Measurements from ENCODE around the gene UTP15.

The UTP15 gene

DNA sequence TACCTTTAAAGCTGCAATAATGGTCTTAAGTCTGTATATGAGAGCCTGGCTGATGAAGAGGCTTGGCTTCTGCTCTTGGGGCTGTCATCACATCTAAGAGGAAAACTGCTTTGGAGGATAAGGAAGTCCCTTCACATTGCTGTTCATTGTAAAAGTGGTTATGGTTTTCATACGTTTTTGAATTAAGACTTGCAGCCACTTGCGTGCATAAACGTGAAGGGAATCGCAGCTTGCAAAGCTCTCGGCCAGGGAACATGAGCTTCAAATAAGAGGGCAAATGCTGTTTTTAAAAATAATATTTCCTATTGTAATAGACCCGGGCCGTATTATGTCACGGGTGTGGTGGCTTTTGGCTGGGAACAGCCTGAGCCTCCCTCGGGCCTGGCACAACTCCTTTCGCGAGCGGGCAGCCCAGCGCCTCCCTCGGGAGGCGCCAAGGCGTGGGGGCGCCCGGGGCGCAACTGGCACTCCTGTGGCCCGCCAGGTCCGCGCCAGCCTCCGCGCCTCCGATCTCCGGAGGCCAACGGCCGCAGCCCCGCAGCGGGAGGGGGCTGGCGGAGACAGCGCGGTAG lies 59.9 kb downstream of the UTP15 start:
- DNase-seq, result no peak

DNA sequence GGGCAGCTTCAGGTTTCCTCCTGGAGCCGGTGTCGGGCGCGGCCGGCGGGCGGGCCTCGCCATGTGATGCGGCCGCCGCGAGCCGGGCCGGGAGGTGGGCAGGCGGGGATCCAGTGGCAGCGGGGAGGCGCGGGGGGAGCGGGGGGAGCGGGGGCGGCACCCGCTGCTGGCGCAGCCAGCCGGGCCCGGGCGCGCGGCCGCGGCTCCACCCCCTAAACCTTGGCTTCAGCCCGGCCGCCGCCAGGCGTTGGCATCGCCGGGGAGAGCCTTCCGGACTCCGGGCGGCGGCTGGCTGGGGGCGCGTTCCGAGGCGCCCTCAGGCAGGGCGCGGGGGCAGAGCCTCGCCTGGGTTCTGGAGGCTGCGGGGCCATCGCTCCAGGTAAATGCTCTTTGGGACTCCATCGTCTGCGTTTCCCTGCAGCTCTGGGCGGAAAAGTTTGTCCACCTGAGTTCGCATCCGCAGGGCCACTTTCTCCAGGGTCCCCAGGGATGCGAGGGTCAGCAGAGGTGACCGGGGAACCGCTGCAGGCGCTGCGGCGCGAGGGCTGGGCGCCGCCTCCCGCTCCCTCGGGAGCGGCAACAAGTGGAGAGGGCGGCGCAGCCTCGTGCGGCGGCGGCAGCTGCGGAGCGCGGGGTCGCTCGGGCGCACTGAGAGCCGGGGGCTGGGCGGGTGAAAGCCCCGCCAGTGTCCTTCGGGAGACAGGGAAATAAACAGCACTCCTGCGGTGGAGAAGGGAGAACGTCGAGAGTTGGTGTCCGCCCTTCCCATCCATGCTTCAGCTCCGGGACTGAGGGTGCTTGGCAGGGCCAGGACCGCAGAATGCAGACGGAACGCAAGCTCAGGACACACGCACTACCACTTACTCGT lies 60.6 kb downstream of the UTP15 start, which contains the start of gene ARHGEF28:
Gene ARHGEF28 (plus strand): TSS at position 253 of the 868 bp plus-strand sequence. CDS start 58,656 bp downstream, outside the sequence.
- peak; percentile 25 for DNase-seq

DNA sequence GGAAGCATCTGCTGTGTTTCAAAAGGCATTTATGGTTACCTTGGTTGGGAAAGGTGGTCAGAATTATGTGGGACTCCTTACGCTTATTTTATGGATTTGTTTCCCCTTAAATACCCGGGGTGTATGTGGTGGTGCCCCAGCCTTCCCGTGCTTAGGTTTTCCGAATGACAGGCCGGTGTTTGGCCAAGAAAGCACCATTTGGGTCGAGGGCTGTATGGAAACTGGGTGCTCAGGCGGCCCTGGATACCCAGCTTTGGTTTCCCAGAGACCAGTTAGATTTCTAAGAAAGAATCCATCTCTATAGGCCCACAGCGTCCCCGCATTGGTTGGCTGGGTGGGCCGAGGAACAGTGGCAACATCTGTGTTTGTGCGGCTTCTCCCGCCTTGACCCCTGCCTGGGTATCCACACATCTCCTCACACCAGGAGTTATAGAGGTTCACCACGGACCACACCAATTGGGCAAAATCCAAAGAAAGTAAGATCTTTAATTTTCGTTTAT lies 61.3 kb downstream of the UTP15 start:
- DNase-seq, result no peak

DNA sequence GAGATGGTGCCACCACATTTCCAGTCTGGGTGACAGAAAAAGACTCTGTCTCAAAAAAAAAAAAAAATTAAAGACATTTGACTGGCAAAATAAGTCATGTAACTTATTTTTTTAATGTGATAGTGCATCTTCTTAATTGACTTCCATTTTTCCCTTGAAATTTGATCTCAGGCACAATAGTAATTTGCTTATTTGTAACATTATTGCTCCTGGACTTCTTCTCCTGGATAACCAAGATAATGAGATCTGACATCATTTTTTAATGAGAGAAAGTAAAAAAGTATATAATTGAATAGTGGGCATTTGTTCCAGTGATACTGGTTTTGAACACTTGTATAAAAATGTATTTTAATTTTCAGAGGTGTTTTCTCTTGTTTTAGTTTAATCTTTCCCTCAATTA lies 63.9 kb downstream of the UTP15 start:
- no peak for DNase-seq

DNA sequence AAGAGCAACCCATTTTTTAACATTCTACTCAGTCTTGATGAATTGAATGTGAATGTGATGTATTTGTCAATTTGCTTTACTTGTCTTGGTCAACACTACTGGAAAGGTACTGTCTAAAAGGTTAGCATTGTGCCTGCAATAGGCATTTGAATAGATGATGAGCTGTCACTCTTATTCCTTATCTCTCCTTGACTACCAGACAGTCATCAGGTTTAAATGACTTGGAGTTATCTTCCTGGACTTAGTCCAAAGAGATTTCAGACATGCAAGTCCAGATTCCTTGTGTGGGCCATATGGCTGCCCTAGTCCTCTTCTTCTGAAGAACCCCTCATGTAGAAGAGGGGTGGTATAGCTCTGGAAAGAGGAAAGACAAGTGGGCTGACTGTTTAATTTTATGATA lies 65.2 kb downstream of the UTP15 start:
- DNase-seq, result no peak

DNA sequence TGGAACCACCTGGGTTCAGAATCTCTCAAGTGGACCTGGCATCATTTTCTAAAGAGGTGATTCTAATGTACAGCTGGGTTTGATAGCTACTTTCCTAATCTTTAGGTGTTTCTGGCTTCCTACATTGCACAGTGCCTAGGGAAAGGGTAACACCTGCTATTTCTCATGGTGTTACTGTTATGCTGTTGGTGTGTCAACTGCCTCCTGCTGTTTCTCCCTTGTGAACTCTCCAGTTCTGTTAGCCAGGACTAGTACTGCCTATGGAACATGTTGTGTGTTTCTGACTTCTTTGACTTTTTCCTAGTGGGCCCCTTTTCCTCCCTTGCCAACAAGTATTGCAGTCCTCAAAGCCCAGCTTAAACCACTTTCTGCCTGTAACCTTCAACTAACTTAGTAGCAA lies 66.0 kb downstream of the UTP15 start:
- no peak for DNase-seq

Data from activated CD4-positive, alpha-beta T cell treated with anti-CD3 and anti-CD28 coated beads for 48 hours (primary cell).